Stomach (tissue), 4 donors: Measurements from ENCODE around the gene GSTO2.

Source experiments
- EP300 ChIP-seq: sonication (generic); formaldehyde crosslinking; IDR thresholded peaks from one replicate; pipeline ENCODE4 v1.6.1; 2017; ENCODE audit warnings: antibody characterized with exemption
- TF ChIP-seq, protein P1 (sequence below), 7 experiments: fragments of 450-650 bp in 4 of 7; fragments of 200-600 bp in 3 of 7; sonication (generic) in 3 of 7; IDR thresholded peaks; one replicate each; pipeline ENCODE4 v1.5.1; 2016 to 2019; ENCODE audit warnings: antibody characterized with exemption in 7 of 7, control low read depth in 2 of 7, mild to moderate bottlenecking in 1 of 7

DNA sequence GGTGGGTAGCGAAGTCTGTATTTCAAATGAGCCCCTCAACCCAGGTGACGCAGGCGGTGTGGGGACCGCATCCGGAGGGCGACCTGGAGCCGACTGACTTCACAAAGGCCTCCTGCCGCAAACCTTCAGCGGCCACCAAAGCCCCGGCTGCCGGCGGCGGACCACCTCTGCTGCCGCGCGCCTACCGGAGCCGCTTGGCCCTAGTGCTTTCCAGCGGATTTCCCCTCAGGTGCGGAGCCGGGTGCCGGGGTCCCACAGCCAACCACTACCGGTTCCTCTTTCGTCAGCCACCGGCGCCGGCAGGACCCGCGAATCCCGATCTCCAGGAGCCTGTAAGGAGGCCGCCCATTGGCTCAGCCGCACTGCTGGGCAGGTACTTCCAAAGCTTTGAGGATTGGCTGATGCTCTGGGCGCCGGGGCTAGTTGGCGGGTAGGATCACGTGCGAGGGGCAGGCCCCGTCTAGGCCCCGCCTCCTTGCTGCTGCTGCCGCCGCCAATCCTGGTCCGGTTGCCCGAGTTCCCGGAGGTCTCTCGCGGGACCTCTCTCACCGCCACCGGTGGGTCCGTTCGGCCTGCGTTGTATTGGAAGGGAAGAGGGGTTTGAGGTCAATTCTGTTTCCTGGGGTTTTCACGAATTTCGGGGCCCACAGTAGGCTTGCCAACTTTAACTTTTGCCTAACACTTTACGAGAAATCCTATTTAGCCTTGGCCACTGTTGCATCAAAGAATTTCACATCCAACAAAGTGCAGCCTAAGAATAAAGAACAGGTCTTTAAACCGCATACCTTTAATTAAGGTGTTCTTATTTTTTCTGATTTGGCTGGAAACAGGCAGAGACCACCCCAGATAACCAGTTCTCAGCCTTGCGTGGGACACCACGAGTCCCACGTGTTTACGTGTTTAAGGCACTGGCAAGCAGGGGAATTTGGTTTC, at the start of gene GSTO2:
- TF ChIP-seq, protein P1, sequence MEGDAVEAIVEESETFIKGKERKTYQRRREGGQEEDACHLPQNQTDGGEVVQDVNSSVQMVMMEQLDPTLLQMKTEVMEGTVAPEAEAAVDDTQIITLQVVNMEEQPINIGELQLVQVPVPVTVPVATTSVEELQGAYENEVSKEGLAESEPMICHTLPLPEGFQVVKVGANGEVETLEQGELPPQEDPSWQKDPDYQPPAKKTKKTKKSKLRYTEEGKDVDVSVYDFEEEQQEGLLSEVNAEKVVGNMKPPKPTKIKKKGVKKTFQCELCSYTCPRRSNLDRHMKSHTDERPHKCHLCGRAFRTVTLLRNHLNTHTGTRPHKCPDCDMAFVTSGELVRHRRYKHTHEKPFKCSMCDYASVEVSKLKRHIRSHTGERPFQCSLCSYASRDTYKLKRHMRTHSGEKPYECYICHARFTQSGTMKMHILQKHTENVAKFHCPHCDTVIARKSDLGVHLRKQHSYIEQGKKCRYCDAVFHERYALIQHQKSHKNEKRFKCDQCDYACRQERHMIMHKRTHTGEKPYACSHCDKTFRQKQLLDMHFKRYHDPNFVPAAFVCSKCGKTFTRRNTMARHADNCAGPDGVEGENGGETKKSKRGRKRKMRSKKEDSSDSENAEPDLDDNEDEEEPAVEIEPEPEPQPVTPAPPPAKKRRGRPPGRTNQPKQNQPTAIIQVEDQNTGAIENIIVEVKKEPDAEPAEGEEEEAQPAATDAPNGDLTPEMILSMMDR (IDR thresholded peaks at IDR 0.05): no peak
- TF ChIP-seq EP300: no peak
